BLaER1 treated with 17β-estradiol and CSF1 and Interleukin-3, amounts not matched to agents 10 nM and 100 nM (cell line): Measurements from ENCODE around the gene ZBTB16.

ENCODE experiments used
- H3K27ac ChIP-seq, 11 experiments: shearing (Covaris generic); formaldehyde crosslinking; 2 replicates each; pipeline ENCODE4 v1.8.1; 2022
- H3K27me3 ChIP-seq, 11 experiments: shearing (Covaris generic); formaldehyde crosslinking; 2 replicates each; pipeline ENCODE4 v1.8.1; 2022
- H3K36me3 ChIP-seq, 11 experiments: shearing (Covaris generic); formaldehyde crosslinking; 2 replicates each; pipeline ENCODE4 v1.8.1; 2022
- H3K4me1 ChIP-seq, 10 experiments: shearing (Covaris generic); formaldehyde crosslinking; 2 replicates each; pipeline ENCODE4 v1.8.1; 2022
- H3K4me2 ChIP-seq, 11 experiments: shearing (Covaris generic); formaldehyde crosslinking; 2 replicates each; pipeline ENCODE4 v1.8.1; 2022
- H3K4me3 ChIP-seq, 10 experiments: shearing (Covaris generic); formaldehyde crosslinking; 2 replicates each; pipeline ENCODE4 v1.8.1; 2022
- H3K9ac ChIP-seq, 11 experiments: shearing (Covaris generic); formaldehyde crosslinking; 2 replicates each; pipeline ENCODE4 v1.8.1; 2022
- H3K9me3 ChIP-seq, 11 experiments: shearing (Covaris generic); formaldehyde crosslinking; replicated peaks in 1 of 11; 2 replicates each; pipeline ENCODE4 v1.8.1; 2022
- H4K20me1 ChIP-seq, 11 experiments: shearing (Covaris generic); formaldehyde crosslinking; 2 replicates each; pipeline ENCODE4 v1.8.1; 2022
- Cebpa-rat ChIP-seq, 11 experiments: shearing (Covaris generic); IDR thresholded peaks; 2 replicates each; pipeline ENCODE4 v1.8.1; 2022

Gene ZBTB16

GRCh38 chr11:114136686-114137640, 77.5 kb downstream of the ZBTB16 start:
- Histone ChIP-seq H3K9ac (no peak overlapping the region), H3K27ac (no peak overlapping the region), H3K9me3 (peaks cover 0 to 5% (median 0%) of the 10 kb centered on the region in 11 experiments; a peak in 2 of 22 replicates), H4K20me1 (no peaks in the 10 kb centered on the region; a peak in 1 of 22 replicates), H3K4me1 (peaks cover 24 to 58% (median 42%) of the 10 kb centered on the region in 10 experiments), H3K4me2 (peak overlapping the region in 10 of 11 experiments; percentile 10 to 85 (median 52); a peak in 14 of 22 replicates), H3K27me3 (peaks cover 0 to 27% (median 0%) of the 10 kb centered on the region in 11 experiments; a peak in 5 of 22 replicates), H3K4me3 (no peak overlapping the region), H3K36me3 (no peaks in the 10 kb centered on the region)
- TF ChIP-seq Cebpa-rat (IDR thresholded peaks at IDR 0.05) = no peak

GRCh38 chr11:114137838-114138237, 78.3 kb downstream of the ZBTB16 start:
- H3K9me3 ChIP-seq = peaks cover 0 to 5% (median 0%) of the 10 kb centered on the region in 11 experiments; a peak in 2 of 22 replicates
- TF ChIP-seq Cebpa-rat (IDR thresholded peaks at IDR 0.05) = no peak
- peaks cover 0 to 35% (median 0%) of the 10 kb centered on the region in 11 experiments; a peak in 5 of 22 replicates for H3K27me3 ChIP-seq
- H3K4me1 ChIP-seq = peaks cover 25 to 58% (median 42%) of the 10 kb centered on the region in 10 experiments
- no peak overlapping the region for H3K9ac ChIP-seq
- no peaks in the 10 kb centered on the region for H3K36me3 ChIP-seq
- H3K27ac ChIP-seq = no peak overlapping the region
- H3K4me2 ChIP-seq = peak overlapping the region in 8 of 11 experiments; percentile 13 to 85 (median 34); a peak in 7 of 22 replicates
- no peaks in the 10 kb centered on the region; a peak in 1 of 22 replicates for H4K20me1 ChIP-seq
- H3K4me3 ChIP-seq = no peak overlapping the region

- H3K27ac ChIP-seq = no peak overlapping the region
- H3K9me3 ChIP-seq = peaks cover 0 to 5% (median 0%) of the 10 kb centered on the region in 11 experiments; a peak in 2 of 22 replicates
- H3K4me2 ChIP-seq = peak overlapping the region; percentile 60 to 87 (median 82); a peak in 16 of 22 replicates
Observed at GRCh38 chr11:114138411-114138810, 78.9 kb downstream of the ZBTB16 start.

GRCh38 chr11:114140826-114141225, 81.3 kb downstream of the ZBTB16 start:
- Histone ChIP-seq H4K20me1 (no peaks in the 10 kb centered on the region; a peak in 1 of 22 replicates), H3K9me3 (peaks cover 0 to 5% (median 0%) of the 10 kb centered on the region in 11 experiments; a peak in 2 of 22 replicates), H3K36me3 (no peaks in the 10 kb centered on the region), H3K4me2 (peak overlapping the region in 8 of 11 experiments; percentile 60 to 87 (median 82); a peak in 9 of 22 replicates), H3K9ac (no peak overlapping the region), H3K27ac (no peak overlapping the region), H3K4me3 (no peak overlapping the region), H3K4me1 (peaks cover 42 to 63% (median 54%) of the 10 kb centered on the region in 10 experiments), H3K27me3 (peaks cover 0 to 61% (median 0%) of the 10 kb centered on the region in 11 experiments; a peak in 7 of 22 replicates)
- no peak for TF ChIP-seq Cebpa-rat (IDR thresholded peaks at IDR 0.05)

More at GRCh38 chr11:114138411-114138810, 78.9 kb downstream of the ZBTB16 start:
- H3K36me3 ChIP-seq = no peaks in the 10 kb centered on the region
- no peak overlapping the region for H3K4me3 ChIP-seq
- H3K27me3 ChIP-seq = peaks cover 0 to 41% (median 0%) of the 10 kb centered on the region in 11 experiments; a peak in 6 of 22 replicates
- no peak for TF ChIP-seq Cebpa-rat (IDR thresholded peaks at IDR 0.05)
- H3K4me1 ChIP-seq = peaks cover 31 to 59% (median 47%) of the 10 kb centered on the region in 10 experiments
- no peaks in the 10 kb centered on the region; a peak in 1 of 22 replicates for H4K20me1 ChIP-seq
- H3K9ac ChIP-seq = no peak overlapping the region

- H3K4me3 ChIP-seq = no peak overlapping the region
- H3K9ac ChIP-seq = no peak overlapping the region
- H3K4me1 ChIP-seq = peaks cover 30 to 58% (median 50%) of the 10 kb centered on the region in 10 experiments
- H3K27me3 ChIP-seq = peaks cover 0 to 70% (median 0%) of the 10 kb centered on the region in 11 experiments; a peak in 7 of 22 replicates
- H4K20me1 ChIP-seq = no peaks in the 10 kb centered on the region; a peak in 1 of 22 replicates
- peaks cover 0 to 5% (median 0%) of the 10 kb centered on the region in 11 experiments; a peak in 2 of 22 replicates for H3K9me3 ChIP-seq
- H3K36me3 ChIP-seq = no peaks in the 10 kb centered on the region
- TF ChIP-seq Cebpa-rat (IDR thresholded peaks at IDR 0.05) = no peak
- H3K4me2 ChIP-seq = no peak overlapping the region
- H3K27ac ChIP-seq = no peak overlapping the region
Observed at GRCh38 chr11:114141863-114142580, 82.5 kb downstream of the ZBTB16 start.

GRCh38 chr11:114142707-114143106, 83.2 kb downstream of the ZBTB16 start:
- H4K20me1 ChIP-seq = no peaks in the 10 kb centered on the region; a peak in 1 of 22 replicates
- H3K4me2 ChIP-seq = peak overlapping the region in 4 of 11 experiments; percentile 55 to 63 (median 59); a peak in 6 of 22 replicates
- H3K9ac ChIP-seq = no peak overlapping the region
- peaks cover 0 to 5% (median 0%) of the 10 kb centered on the region in 11 experiments; a peak in 2 of 22 replicates for H3K9me3 ChIP-seq
- no peak overlapping the region for H3K27ac ChIP-seq
- no peak overlapping the region for H3K4me3 ChIP-seq
- peaks cover 0 to 77% (median 0%) of the 10 kb centered on the region in 11 experiments; a peak in 7 of 22 replicates for H3K27me3 ChIP-seq
- no peak for TF ChIP-seq Cebpa-rat (IDR thresholded peaks at IDR 0.05)
- H3K36me3 ChIP-seq = no peaks in the 10 kb centered on the region
- peaks cover 26 to 59% (median 52%) of the 10 kb centered on the region in 10 experiments for H3K4me1 ChIP-seq

- no peak overlapping the region for H3K9ac ChIP-seq
- H3K9me3 ChIP-seq = peaks cover 0 to 5% (median 0%) of the 10 kb centered on the region in 11 experiments; a peak in 2 of 22 replicates
- peaks cover 0 to 92% (median 0%) of the 10 kb centered on the region in 11 experiments; a peak in 7 of 22 replicates for H3K27me3 ChIP-seq
- H3K36me3 ChIP-seq = no peaks in the 10 kb centered on the region
- H3K4me3 ChIP-seq = no peak overlapping the region
- TF ChIP-seq Cebpa-rat (IDR thresholded peaks at IDR 0.05) = no peak
- no peaks in the 10 kb centered on the region for H4K20me1 ChIP-seq
- peaks cover under 1 to 62% (median 52%) of the 10 kb centered on the region in 10 experiments; a peak in 19 of 20 replicates for H3K4me1 ChIP-seq
- peak overlapping the region in 7 of 11 experiments; percentile 51 to 71 (median 57); a peak in 10 of 22 replicates for H3K4me2 ChIP-seq
- no peak overlapping the region for H3K27ac ChIP-seq
Observed at GRCh38 chr11:114145166-114145775, 85.8 kb downstream of the ZBTB16 start.
